ENCODE results near the gene ARHGEF18.
A peak's percentile ranks its signal among the peaks of the same experiment; 100 is the strongest.

The ARHGEF18 gene

DNA sequence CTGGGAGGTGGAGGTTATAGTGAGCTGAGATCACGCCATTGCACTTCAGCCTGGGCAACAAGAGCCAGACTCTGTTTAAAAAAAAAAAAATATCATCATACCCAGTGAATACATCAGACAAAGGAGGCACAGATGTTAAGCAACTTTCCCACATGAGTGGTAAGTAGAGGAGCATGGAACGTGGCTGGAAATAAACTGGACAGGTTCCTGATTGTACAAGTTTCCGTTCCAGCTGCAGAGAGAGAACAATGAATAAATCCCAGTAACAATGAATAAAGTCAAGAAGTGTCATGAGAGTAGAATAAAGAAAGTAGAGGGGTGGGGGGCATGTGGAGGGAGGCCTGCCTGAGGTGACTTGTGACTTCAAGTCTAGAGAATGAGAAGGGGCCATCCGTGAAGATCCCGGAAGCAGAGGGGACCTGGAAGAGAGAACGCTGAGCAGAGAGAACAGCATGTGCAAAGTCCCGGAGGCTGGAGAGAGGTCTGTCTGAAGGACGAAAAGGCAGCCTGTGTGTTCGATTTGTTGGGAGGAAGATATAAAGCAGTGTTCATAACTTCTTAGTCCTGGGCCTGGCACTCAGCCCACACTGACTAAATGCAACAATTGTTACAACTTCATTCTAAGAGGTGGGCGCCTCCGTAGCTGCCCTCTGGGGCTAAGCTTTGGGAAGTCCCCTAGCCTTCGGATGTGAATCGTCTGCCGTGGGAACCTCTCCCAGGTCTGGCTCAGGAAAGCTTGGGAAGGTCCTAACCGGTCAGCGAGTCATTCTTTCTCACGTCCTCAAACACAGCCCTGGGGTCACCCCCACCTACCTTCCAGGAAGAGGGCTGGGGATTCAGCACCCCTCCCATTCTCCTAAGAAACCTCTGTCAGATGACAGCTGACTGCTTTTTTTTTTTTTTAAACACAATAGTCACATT lies 15.3 kb upstream of the ARHGEF18 start:
- H3K9ac ChIP-seq = no peak overlapping the region
- no peak overlapping the region for H3K4me2 ChIP-seq (ENCODE audit: low read length)
- H3K4me1 ChIP-seq = no peaks in the 10 kb centered on the region
- TF ChIP-seq, protein P1, sequence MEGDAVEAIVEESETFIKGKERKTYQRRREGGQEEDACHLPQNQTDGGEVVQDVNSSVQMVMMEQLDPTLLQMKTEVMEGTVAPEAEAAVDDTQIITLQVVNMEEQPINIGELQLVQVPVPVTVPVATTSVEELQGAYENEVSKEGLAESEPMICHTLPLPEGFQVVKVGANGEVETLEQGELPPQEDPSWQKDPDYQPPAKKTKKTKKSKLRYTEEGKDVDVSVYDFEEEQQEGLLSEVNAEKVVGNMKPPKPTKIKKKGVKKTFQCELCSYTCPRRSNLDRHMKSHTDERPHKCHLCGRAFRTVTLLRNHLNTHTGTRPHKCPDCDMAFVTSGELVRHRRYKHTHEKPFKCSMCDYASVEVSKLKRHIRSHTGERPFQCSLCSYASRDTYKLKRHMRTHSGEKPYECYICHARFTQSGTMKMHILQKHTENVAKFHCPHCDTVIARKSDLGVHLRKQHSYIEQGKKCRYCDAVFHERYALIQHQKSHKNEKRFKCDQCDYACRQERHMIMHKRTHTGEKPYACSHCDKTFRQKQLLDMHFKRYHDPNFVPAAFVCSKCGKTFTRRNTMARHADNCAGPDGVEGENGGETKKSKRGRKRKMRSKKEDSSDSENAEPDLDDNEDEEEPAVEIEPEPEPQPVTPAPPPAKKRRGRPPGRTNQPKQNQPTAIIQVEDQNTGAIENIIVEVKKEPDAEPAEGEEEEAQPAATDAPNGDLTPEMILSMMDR (IDR thresholded peaks at IDR 0.05) = no peak
- H3K9me3 ChIP-seq (ENCODE audit: control insufficient read depth, low read length) = no peaks in the 10 kb centered on the region
- no peaks in the 10 kb centered on the region for H3K36me3 ChIP-seq (ENCODE audit: control insufficient read depth, insufficient read depth, low read length)
- H3K79me2 ChIP-seq = no peaks in the 10 kb centered on the region
- H2AFZ ChIP-seq = no peak overlapping the region
- H3K27me3 ChIP-seq (ENCODE audit: control insufficient read depth, insufficient read depth, low read length) = no peaks in the 10 kb centered on the region
- H3K4me3 ChIP-seq (ENCODE audit: low read depth, low read length) = no peak overlapping the region
- peak overlapping the region; percentile 56 for H3K27ac ChIP-seq

DNA sequence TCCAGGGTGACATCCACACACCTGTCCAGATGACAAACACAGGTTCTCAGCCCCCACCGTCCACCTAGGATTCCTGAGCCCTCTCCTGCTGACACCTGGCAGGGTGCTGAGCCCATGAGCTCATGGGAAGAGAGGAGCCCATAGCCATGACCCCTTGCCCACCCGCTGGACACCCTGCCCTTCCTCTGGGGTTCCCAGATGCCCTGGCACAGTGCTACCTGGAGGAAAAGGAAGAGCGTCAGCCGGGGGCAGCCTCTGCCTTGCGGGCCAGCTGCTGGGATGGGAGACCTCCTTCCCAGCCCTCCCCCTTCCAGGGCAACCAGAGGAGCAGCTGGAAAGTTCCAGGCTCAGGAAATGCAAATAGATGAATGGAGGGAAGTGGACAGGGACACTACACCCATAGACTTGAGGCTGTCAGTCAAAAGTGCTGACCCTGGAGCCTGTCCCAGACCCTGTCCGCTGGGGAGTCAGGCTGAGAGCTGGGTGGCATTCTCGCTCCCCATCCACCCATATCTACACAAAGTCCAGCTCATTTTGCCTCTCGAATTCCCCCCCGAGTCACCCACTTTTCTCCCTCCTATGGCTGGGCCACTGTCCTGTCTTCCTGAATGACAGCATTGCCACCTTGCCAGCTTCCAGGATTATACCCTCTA lies 12.3 kb upstream of the ARHGEF18 start:
- TF ChIP-seq, protein P1 (IDR thresholded peaks at IDR 0.05) = no peak
- no peak overlapping the region for H3K9ac ChIP-seq
- H3K27ac ChIP-seq = no peak overlapping the region

DNA sequence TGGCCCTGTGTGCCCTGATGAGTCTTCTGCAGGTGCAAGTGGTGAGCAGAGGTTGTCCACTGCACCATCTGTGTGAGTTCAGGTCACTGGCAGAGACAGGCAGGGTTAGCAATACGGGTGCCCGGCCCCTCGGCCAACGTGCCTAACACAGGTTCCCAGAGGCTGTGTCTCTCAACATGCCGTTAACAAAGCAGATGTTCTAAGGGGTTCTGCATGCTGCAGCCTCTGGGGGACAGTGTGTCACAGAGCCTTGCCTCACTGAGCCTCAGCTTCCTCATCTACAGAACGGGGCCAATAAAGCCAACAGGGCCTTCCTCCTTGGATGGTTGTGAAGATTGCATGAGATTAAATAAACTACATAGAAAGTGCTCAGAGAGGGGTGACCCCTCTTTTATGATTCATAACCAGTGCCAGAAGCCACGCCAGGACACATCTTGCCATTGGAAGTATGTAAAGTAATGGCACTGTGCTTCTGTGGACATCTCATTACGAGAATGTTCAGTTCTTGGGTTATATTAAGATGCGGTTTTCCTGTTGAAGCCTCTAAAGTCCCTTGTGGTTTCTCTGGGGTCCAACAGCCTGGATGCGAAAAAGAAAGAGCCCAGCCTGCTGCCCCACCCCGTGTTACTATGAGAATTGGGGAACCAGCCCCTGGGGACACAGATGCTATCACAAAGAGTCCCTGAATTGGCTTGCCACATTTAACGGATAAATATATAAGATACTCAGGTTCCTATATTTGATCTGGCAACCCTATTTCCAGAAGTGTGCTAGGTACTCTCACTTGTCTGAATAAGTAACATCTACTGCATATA lies 11.2 kb upstream of the ARHGEF18 start:
- H3K4me1 ChIP-seq = no peaks in the 10 kb centered on the region
- H3K27me3 ChIP-seq (ENCODE audit: control insufficient read depth, insufficient read depth, low read length) = no peaks in the 10 kb centered on the region
- H2AFZ ChIP-seq = no peak overlapping the region
- TF ChIP-seq, protein P1 (IDR thresholded peaks at IDR 0.05) = no peak
- H3K79me2 ChIP-seq = no peaks in the 10 kb centered on the region
- no peak overlapping the region for H3K4me2 ChIP-seq (ENCODE audit: low read length)
- H3K4me3 ChIP-seq (ENCODE audit: low read depth, low read length) = no peak overlapping the region
- H3K27ac ChIP-seq = no peak overlapping the region
- H3K9ac ChIP-seq = no peak overlapping the region
- H3K36me3 ChIP-seq (ENCODE audit: control insufficient read depth, insufficient read depth, low read length) = no peaks in the 10 kb centered on the region
- H3K9me3 ChIP-seq (ENCODE audit: control insufficient read depth, low read length) = no peaks in the 10 kb centered on the region

More for the DNA sequence above, 12.3 kb upstream of the ARHGEF18 start:
- Histone ChIP-seq H3K79me2 (no peaks in the 10 kb centered on the region), H3K27me3 (ENCODE audit: control insufficient read depth, insufficient read depth, low read length) (no peaks in the 10 kb centered on the region), H3K9me3 (ENCODE audit: control insufficient read depth, low read length) (no peaks in the 10 kb centered on the region), H3K4me2 (ENCODE audit: low read length) (no peak overlapping the region), H3K36me3 (ENCODE audit: control insufficient read depth, insufficient read depth, low read length) (no peaks in the 10 kb centered on the region), H3K4me3 (ENCODE audit: low read depth, low read length) (no peak overlapping the region), H2AFZ (no peak overlapping the region), H3K4me1 (no peaks in the 10 kb centered on the region)

GRCh38 chr19:7340959-7341837 lies 7.5 kb upstream of the ARHGEF18 start:
- Histone ChIP-seq H3K27ac (no peak overlapping the region), H3K36me3 (ENCODE audit: control insufficient read depth, insufficient read depth, low read length) (no peaks in the 10 kb centered on the region), H2AFZ (peak overlapping the region; percentile 48), H3K79me2 (no peaks in the 10 kb centered on the region), H3K4me1 (no peaks in the 10 kb centered on the region), H3K4me3 (ENCODE audit: low read depth, low read length) (no peak overlapping the region), H3K27me3 (ENCODE audit: control insufficient read depth, insufficient read depth, low read length) (no peaks in the 10 kb centered on the region), H3K4me2 (ENCODE audit: low read length) (no peak overlapping the region), H3K9me3 (ENCODE audit: control insufficient read depth, low read length) (no peaks in the 10 kb centered on the region), H3K9ac (no peak overlapping the region)
- TF ChIP-seq, protein P1 (IDR thresholded peaks at IDR 0.05) = peak; percentile 97

All from parathyroid adenoma (tissue), 2 donors.